ENCODE data around the gene XPNPEP1. TPM values are rescaled to one million over a fixed set of nuclear protein-coding genes. Genes with fewer than 3 reads are reported as not detected.
A peak's percentile ranks its signal among the peaks of the same experiment; 100 is the strongest.

The XPNPEP1 gene
- total RNA-seq, 1 experiment from 2014 or later = 71.3 TPM

DNA sequence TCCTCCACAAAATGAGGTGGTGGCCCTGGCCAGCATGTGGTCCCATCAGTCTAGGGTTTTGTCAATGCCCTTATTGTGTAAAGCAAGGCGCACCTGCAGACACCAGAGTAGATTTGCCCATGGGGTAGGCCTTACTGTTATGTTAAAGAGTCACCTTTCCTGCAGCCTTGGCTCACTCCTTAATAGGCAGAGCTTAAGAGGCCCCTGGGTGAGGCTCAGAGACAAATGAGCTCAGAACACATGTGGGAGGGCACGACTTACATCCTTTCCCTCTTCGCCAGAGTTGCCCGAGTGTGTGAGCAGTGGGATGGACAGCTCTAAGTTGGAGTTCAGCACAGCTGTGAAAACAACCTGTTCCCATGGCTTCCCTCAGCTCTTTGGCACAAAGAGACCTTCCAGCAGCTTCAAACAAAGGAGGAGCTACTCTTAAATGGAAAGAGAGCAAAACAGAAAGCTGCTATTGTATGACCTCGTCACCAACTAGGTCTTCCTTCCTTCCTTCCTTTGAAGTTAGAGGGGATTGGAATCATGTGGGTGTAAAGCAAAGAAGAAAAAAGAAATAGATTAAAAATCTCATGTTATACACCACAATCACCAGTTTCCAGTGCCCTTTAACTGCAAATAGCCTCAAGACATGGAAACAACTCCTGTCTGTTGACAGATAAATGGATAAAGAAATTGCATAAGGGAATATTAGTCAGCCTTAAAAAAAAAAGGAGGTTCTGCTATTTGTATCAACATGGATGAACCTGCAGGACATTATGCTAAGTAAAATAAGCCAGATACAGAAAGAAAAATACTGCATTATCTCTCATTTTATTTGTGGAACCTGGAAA, 11.9 kb upstream of the XPNPEP1 start:
- Histone ChIP-seq H3K4ac (ENCODE audit: low read depth, low read length) (no peak overlapping the region; the same call in 1 of the 2 replicates), H3K14ac (ENCODE audit: insufficient read depth, low read length) (peak overlapping the region; percentile 33; the same call in 1 of the 2 replicates), H3K4me1 (ENCODE audit: insufficient read depth, low read length) (peaks cover 20% of the 10 kb centered on the region), H2BK5ac (ENCODE audit: insufficient read length, low read length) (peak overlapping the region; percentile 27), H2AK5ac (ENCODE audit: insufficient read length, low read length) (no peak overlapping the region), H3K79me1 (ENCODE audit: insufficient read depth, low read depth, low read length, poor library complexity, severe bottlenecking) (no peaks in the 10 kb centered on the region), H3K27ac (ENCODE audit: insufficient read length, low read depth, low read length) (peak overlapping the region; percentile 90), H4K5ac (ENCODE audit: insufficient read length, low read depth, low read length) (no peak overlapping the region), H3K79me2 (ENCODE audit: insufficient read depth, low read length) (no peaks in the 10 kb centered on the region), H3K56ac (ENCODE audit: insufficient read length, low read depth, low read length) (no peak overlapping the region), H4K20me1 (ENCODE audit: control insufficient read depth, insufficient read depth, insufficient read length) (no peaks in the 10 kb centered on the region), H2BK20ac (ENCODE audit: low read depth, low read length, poor library complexity, severe bottlenecking) (no peak overlapping the region), H3T11ph (ENCODE audit: low read length) (no peak overlapping the region), H4K91ac (ENCODE audit: insufficient read length, low read depth, low read length) (no peak overlapping the region), H3K4me2 (ENCODE audit: insufficient read depth, insufficient read length, low read length) (peak overlapping the region; percentile 18), H2AFZ (ENCODE audit: low read length) (no peak overlapping the region), H2BK120ac (ENCODE audit: low read depth, low read length, poor library complexity, severe bottlenecking) (no peak overlapping the region), H2BK15ac (ENCODE audit: low read depth, low read length) (no peak overlapping the region), H3K23me2 (ENCODE audit: insufficient read length, low read depth, low read length, poor library complexity, severe bottlenecking) (no peaks in the 10 kb centered on the region), H4K8ac (replicated peaks; ENCODE audit: insufficient read length, low read depth, low read length) (no peak overlapping the region), H3K18ac (ENCODE audit: insufficient read length, low read depth, low read length) (peak overlapping the region; percentile 31), H3K23ac (ENCODE audit: insufficient read length, low read depth, low read length) (no peak overlapping the region), H2BK12ac (ENCODE audit: insufficient read length, low read depth, low read length) (no peak overlapping the region), H3K27me3 (ENCODE audit: insufficient read depth, low read length) (no peaks in the 10 kb centered on the region), H3K9ac (ENCODE audit: extremely low read depth, insufficient read length, low read length) (peak overlapping the region; percentile 2), H3K9me3 (ENCODE audit: control insufficient read depth, low read depth, low read length) (no peaks in the 10 kb centered on the region)
- H3K36me3 Mint-ChIP-seq (ENCODE audit: insufficient read depth in 1 of 3, low read depth in 3 of 3) = no peaks in the 10 kb centered on the region; a peak in 1 of 7 replicates
- WGBS (ENCODE audit: extremely low coverage, insufficient read length, low lambda C conversion rate) = no CpG with 5 or more reads among the region's 5 CpGs
- H3K9me3 Mint-ChIP-seq = no peaks in the 10 kb centered on the region; a peak in 2 of 5 replicates
- no peak for TF ChIP-seq CTCF (conservative IDR thresholded peaks at IDR 0.05)
- peak; percentile 92 for DNase-seq
- H3K4me1 Mint-ChIP-seq = peaks cover 57 to 61% of the 10 kb centered on the region in 2 experiments
- H3K27ac Mint-ChIP-seq = peak overlapping the region; percentile 97 to 99 (median 99)
- H3K4me3 Mint-ChIP-seq = peak overlapping the region; percentile 42 to 65
- H3K27me3 Mint-ChIP-seq (ENCODE audit: low read depth) = no peaks in the 10 kb centered on the region

Measured in H9 (cell line).